Measurements from ENCODE around the gene DRGX. TPM values are rescaled to one million over a fixed set of nuclear protein-coding genes. Genes with fewer than 3 reads are reported as not detected.

DRGX gene
- total and polyA plus RNA-seq, 2 donors (not counting 3 experiments of a cell fraction or from before 2014, with no cell fraction given), result not detected

DNA sequence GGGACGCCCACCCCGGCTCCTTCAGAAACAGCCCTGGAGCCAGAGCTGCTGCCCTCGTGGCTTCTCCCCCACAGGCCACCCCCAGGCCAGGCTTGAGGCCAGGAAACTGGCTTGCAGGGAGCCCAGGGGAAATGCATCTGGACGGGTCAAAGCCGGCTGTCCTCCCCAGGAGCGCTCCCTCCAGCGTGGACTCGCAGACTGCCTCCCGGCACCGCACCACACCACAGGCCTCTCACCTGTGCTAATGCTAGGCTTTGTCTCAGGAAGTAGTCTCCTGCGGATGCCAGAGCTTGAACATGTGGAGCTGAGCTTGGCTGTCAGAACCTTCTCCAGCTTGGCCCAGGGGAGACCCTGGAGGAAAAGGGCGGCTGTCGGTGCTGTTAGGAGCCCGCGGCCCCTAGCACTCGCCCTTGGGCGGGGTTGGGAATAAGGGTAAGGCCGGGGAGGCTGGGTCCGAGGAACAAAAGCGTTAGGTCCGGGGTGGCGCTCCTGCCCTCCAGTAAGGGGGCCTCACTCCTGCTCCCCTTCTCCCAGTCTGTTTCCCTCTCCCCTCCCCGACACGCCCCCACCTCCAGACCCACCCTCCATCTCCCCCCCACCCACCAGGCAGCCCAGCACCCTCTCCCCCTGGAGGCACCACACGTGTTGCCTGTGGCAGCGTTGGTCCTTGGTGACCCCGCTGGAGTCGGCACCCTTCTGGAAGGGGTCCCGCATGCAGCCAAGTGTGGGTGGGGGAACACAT is 21.6 kb upstream of the DRGX start:
- DNase-seq (ENCODE audit: low read depth, low spot score) (no peak), FAIRE-seq (no peak)
- Histone ChIP-seq H3K79me2 (ENCODE audit: control insufficient read depth, insufficient read depth, low read length) (no peaks in the 10 kb centered on the region), H2AFZ (ENCODE audit: low read depth, low read length) (no peak overlapping the region), H3K9ac (replicated peaks; ENCODE audit: extremely low read depth, insufficient read depth, low read length) (no peak overlapping the region), H3K4me1 (ENCODE audit: control insufficient read depth, extremely low read depth, insufficient read depth, low read length) (no peaks in the 10 kb centered on the region), H4K20me1 (replicated peaks; ENCODE audit: control insufficient read depth, extremely low read depth, insufficient read depth, low read length) (no peaks in the 10 kb centered on the region), H3K9me1 (replicated peaks; ENCODE audit: control insufficient read depth, extremely low read depth, insufficient read depth, low read length) (no peaks in the 10 kb centered on the region), H3K36me3 (ENCODE audit: control insufficient read depth in 2 of 2, extremely low read depth in 1 of 2, insufficient read depth in 2 of 2, low read length in 2 of 2) (no peaks in the 10 kb centered on the region), H3K27me3 (ENCODE audit: control insufficient read depth in 2 of 2, insufficient read depth in 2 of 2, low read length in 2 of 2) (no peaks in the 10 kb centered on the region), H3K27ac (ENCODE audit: insufficient read depth, low read depth, low read length) (no peak overlapping the region), H3K4me3 (replicated peaks in 1 of 3; ENCODE audit: insufficient read depth in 1 of 3, low read depth in 1 of 3, low read length in 3 of 3) (no peak overlapping the region), H3K4me2 (ENCODE audit: insufficient read depth, low read length) (no peak overlapping the region), H3K9me3 (replicated peaks; ENCODE audit: control insufficient read depth, insufficient read depth, low read length) (no peaks in the 10 kb centered on the region)
- intact Hi-C loops (cut with micrococcal nuclease), result no loop called here
- POLR2A ChIA-PET, result interaction anchor here (0.9 kb wide), 1 partner anchor 10 kb away, joined by 4 read pairs; no protein-coding TSS in a partner anchor
- CTCF ChIA-PET, result interaction anchor here (0.7 kb wide), 1 partner anchor 10 kb away, joined by 6 read pairs; no protein-coding TSS in a partner anchor
- dilution Hi-C loops (cut with MboI; ENCODE audit: extremely low pct_ligation_motif_present, low sequenced_read_pairs), result no loop called here
- TF ChIP-seq, protein P1, sequence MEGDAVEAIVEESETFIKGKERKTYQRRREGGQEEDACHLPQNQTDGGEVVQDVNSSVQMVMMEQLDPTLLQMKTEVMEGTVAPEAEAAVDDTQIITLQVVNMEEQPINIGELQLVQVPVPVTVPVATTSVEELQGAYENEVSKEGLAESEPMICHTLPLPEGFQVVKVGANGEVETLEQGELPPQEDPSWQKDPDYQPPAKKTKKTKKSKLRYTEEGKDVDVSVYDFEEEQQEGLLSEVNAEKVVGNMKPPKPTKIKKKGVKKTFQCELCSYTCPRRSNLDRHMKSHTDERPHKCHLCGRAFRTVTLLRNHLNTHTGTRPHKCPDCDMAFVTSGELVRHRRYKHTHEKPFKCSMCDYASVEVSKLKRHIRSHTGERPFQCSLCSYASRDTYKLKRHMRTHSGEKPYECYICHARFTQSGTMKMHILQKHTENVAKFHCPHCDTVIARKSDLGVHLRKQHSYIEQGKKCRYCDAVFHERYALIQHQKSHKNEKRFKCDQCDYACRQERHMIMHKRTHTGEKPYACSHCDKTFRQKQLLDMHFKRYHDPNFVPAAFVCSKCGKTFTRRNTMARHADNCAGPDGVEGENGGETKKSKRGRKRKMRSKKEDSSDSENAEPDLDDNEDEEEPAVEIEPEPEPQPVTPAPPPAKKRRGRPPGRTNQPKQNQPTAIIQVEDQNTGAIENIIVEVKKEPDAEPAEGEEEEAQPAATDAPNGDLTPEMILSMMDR (IDR thresholded peaks at IDR 0.05; ENCODE audit: extremely low read depth in 1 of 2, insufficient read depth in 1 of 2, low read depth in 1 of 2, low read length in 2 of 2), result no peak
- TF ChIP-seq POLR2A (IDR thresholded peaks at IDR 0.05; ENCODE audit: low read depth, low read length) (no peak), JUN (IDR thresholded peaks at IDR 0.05; ENCODE audit: borderline replicate concordance, insufficient read depth, insufficient read length, low read depth) (no peak), POLR2AphosphoS5 (IDR thresholded peaks at IDR 0.05; ENCODE audit: insufficient read depth, low read depth, low read length) (no peak), EZH2 (IDR thresholded peaks at IDR 0.05; ENCODE audit: borderline replicate concordance, low read depth, low read length, severe bottlenecking) (no peak)
- no TSS peak for BruUV-seq (replicated peaks)

Measured in endothelial cell of umbilical vein (primary cell).